Sigmoid colon (tissue), 7 donors: ENCODE data around the gene EHBP1L1. TPM values are rescaled to one million over a fixed set of nuclear protein-coding genes. Genes with fewer than 3 reads are reported as not detected.

Experiments
- DNase-seq: peaks from one replicate; pipeline ENCODE4 v3.0.0-alpha.2; 2019
- H3K27ac ChIP-seq, 4 donors: fragments of 200-600 bp; sonication (generic); one replicate each; pipeline ENCODE4 v1.5.1; 2016 to 2019; ENCODE audit warnings: mild to moderate bottlenecking in 1 of 4
- H3K27me3 ChIP-seq, 3 donors: fragments of 200-600 bp; sonication (generic); one replicate each; pipeline ENCODE4 v1.5.1; 2019; ENCODE audit warnings: mild to moderate bottlenecking in 1 of 3
- H3K36me3 ChIP-seq, 4 donors: fragments of 200-600 bp; sonication (generic); one replicate each; pipeline ENCODE4 v1.5.1; 2016 to 2019
- H3K4me1 ChIP-seq, 4 donors: fragments of 200-600 bp; sonication (generic); one replicate each; pipeline ENCODE4 v1.5.1; 2017 to 2019
- H3K4me3 ChIP-seq, 4 donors: fragments of 200-600 bp; sonication (generic); one replicate each; pipeline ENCODE4 v1.5.1; 2017 to 2019; ENCODE audit warnings: mild to moderate bottlenecking in 2 of 4, moderate library complexity in 1 of 4
- H3K9me3 ChIP-seq, 4 donors: fragments of 200-600 bp in 3 of 4; sonication (generic) in 3 of 4; one replicate each; pipeline versions ENCODE4 v1.5.1 to v1.6.1; 2013 to 2019
- CTCF ChIP-seq, 4 experiments: fragments of 450-650 bp in 3 of 4; fragments of 200-600 bp in 1 of 4; IDR thresholded peaks; one replicate each; pipeline ENCODE4 v1.5.1; 2016 to 2019; ENCODE audit warnings: antibody characterized with exemption in 4 of 4, mild to moderate bottlenecking in 3 of 4, moderate library complexity in 2 of 4
- EP300 ChIP-seq, 4 donors: sonication (generic); formaldehyde crosslinking; IDR thresholded peaks; one replicate each; pipeline ENCODE4 v1.6.1; 2017; ENCODE audit warnings: antibody characterized with exemption in 4 of 4
- POLR2A ChIP-seq, 2 donors: fragments of 450-650 bp; IDR thresholded peaks; one replicate each; pipeline ENCODE4 v1.6.1; 2016; ENCODE audit warnings: antibody characterized with exemption in 2 of 2, mild to moderate bottlenecking in 2 of 2, moderate library complexity in 2 of 2
- POLR2AphosphoS5 ChIP-seq, 4 donors: sonication (generic); formaldehyde crosslinking; IDR thresholded peaks; one replicate each; pipeline ENCODE4 v1.6.1; 2017; ENCODE audit warnings: antibody characterized with exemption in 4 of 4
- WGBS, 2 donors: extraction: QIAGEN DNeasy Blood & Tissue Kit; methylation state at CpG; one replicate each; pipeline ENCODE4 v1.1.7; 2013; 5-methylcytosine and 5-hydroxymethylcytosine counted together
- intact Hi-C: fragments of 100-400 bp; cut with DNase I; formaldehyde crosslinking; loops from one replicate; pipeline ENCODE4 v1.15.1; 2023
- polyA plus RNA-seq, 3 donors: library from polyadenylated mRNA; stranded (reverse); fragments of 200-250 nt; gene quantifications; one replicate each; pipeline ENCODE4 v1.2.3, GENCODE V29; 2013
- total RNA-seq, 4 donors: library from RNA; depleted of rRNA; stranded (reverse); fragments of >200 nt; gene quantifications; one replicate each; pipeline ENCODE4 v1.1.0, GENCODE V29; 2016
- donor health status: healthy with polysubstance abuse.
- donor health status: Bipolar disorder and iron deficiency.
- donor health status: healthy.

The EHBP1L1 gene
- total and polyA plus RNA-seq, 7 donors: 31.2 to 366 (median 148) TPM

DNA sequence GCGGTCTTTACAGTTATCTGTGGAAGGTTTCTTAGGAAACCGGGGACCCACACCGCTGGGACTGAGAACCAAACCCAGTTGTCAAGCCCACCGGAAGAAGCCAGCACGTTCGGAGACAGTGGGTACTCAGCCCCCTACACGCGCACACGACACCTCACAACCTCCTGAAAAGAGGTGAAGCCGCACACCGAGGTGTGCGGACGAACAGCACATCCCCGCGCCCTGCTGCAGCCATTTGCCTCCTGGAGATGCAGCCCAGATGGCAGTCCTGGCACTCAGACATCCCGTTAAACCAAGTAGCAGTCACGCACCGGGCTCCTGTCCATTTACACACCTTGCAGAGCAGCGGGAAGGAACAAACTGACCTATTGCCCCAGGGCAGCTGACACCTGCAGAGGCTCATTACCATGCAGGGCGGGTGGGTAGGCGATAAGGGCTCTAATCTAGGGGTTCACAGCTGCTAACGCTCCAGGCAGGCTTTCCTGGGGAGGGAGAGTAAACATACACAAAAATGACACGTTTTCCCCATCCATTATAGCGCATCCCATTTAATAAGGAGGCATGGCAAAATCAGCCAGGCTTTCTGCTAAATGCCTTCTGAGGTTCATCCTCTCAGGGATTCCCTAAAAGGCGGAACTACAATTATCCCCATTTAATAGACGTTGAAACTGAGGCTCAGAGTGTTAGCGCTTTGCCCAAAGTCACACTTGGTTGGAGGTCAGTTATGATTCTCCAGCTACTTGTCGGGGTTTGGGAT, 864 bp upstream of the EHBP1L1 start:
- intact Hi-C loops: loop anchor here (5.0 kb wide), 2 partner anchors 153 to 282 kb away; partner anchors contain the start of genes CFL1 and NEAT1
- Histone ChIP-seq H3K27ac (peak overlapping the region; percentile 91 to 98 (median 98)), H3K4me1 (peaks cover 0 to 76% (median 67%) of the 10 kb centered on the region in 4 donors)

DNA sequence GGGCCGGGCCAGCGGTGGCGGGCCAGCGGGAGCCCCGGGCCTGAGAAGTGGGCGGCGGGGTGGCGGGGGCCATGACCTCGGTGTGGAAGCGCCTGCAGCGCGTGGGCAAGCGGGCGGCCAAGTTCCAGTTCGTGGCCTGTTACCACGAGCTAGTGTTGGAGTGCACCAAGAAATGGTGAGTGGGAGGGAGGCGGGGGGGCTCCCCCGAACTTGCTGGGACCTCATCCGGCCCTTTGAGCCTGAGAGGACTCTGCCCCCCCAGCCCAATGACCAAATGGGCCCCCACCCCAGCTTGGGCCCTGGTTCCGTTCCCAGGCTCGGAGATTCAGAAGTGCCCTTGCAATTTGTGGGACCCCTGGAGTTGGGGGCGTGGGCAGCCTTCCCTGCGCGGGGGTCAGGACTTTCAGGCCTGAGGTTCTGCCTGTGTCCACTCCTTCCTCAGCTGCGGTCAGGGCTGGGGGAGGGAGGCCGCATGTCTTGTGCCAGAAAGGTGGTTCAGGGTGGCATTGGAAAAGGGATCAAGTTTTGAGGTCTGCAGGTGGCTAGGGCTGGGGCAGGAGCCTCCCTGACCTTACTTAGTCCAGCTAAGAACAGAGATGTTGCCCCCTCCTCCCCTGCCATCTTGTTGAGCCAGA, 496 bp downstream of the EHBP1L1 start:
- Histone ChIP-seq H3K9me3 (no peaks in the 10 kb centered on the region), H3K4me3 (peak overlapping the region; percentile 68 to 99 (median 87)), H3K36me3 (peaks cover 22 to 34% (median 24%) of the 10 kb centered on the region in 4 donors), H3K27ac (peak overlapping the region; percentile 91 to 98 (median 98)), H3K27me3 (no peaks in the 10 kb centered on the region), H3K4me1 (peaks cover 0 to 76% (median 63%) of the 10 kb centered on the region in 4 donors)
- intact Hi-C loops: loop anchor here (2.0 kb wide), 1 partner anchor 16 kb away; no protein-coding TSS in a partner anchor
- TF ChIP-seq EP300 (IDR thresholded peaks at IDR 0.05) (no peak), POLR2AphosphoS5 (IDR thresholded peaks at IDR 0.05) (no peak), POLR2A (IDR thresholded peaks at IDR 0.05) (no peak), CTCF (IDR thresholded peaks at IDR 0.05) (no peak)
- WGBS, 2 donors: 6 to 8% methylated on average over 26 of the region's 26 CpGs
- peak; percentile 84 for DNase-seq

More for the DNA sequence above, 864 bp upstream of the EHBP1L1 start:
- Histone ChIP-seq H3K27me3 (no peaks in the 10 kb centered on the region), H3K9me3 (no peaks in the 10 kb centered on the region), H3K4me3 (peak overlapping the region; percentile 36 to 99 (median 87)), H3K36me3 (peaks cover 8 to 20% (median 10%) of the 10 kb centered on the region in 4 donors)
- 6 to 11% methylated on average over 28 of the region's 28 CpGs for WGBS, 2 donors
- TF ChIP-seq CTCF (IDR thresholded peaks at IDR 0.05) (no peak), POLR2AphosphoS5 (IDR thresholded peaks at IDR 0.05) (peak in 3 of 4 donors; percentile 8 to 16 (median 11))
- DNase-seq: peak; percentile 83

GRCh38 chr11:65576867-65577755, 1.3 kb downstream of the EHBP1L1 start:
- peak; percentile 26 to 46 for TF ChIP-seq POLR2A (IDR thresholded peaks at IDR 0.05)
- no peak for TF ChIP-seq CTCF (IDR thresholded peaks at IDR 0.05)
- peak; percentile 56 to 75 (median 72) for TF ChIP-seq POLR2AphosphoS5 (IDR thresholded peaks at IDR 0.05)
- peak in 1 of 4 donors; percentile 52 for TF ChIP-seq EP300 (IDR thresholded peaks at IDR 0.05)
- intact Hi-C loops: loop anchor here (2.0 kb wide), 1 partner anchor 16 kb away; no protein-coding TSS in a partner anchor
- Histone ChIP-seq H3K36me3 (peaks cover 29 to 42% (median 31%) of the 10 kb centered on the region in 4 donors), H3K27me3 (no peaks in the 10 kb centered on the region), H3K4me3 (peak overlapping the region; percentile 68 to 99 (median 87)), H3K9me3 (no peaks in the 10 kb centered on the region), H3K4me1 (peaks cover 0 to 70% (median 56%) of the 10 kb centered on the region in 4 donors), H3K27ac (peak overlapping the region; percentile 91 to 98 (median 98))
- WGBS, 2 donors: 26 to 30% methylated on average over 18 of the region's 18 CpGs
- DNase-seq: peak; percentile 92

DNA sequence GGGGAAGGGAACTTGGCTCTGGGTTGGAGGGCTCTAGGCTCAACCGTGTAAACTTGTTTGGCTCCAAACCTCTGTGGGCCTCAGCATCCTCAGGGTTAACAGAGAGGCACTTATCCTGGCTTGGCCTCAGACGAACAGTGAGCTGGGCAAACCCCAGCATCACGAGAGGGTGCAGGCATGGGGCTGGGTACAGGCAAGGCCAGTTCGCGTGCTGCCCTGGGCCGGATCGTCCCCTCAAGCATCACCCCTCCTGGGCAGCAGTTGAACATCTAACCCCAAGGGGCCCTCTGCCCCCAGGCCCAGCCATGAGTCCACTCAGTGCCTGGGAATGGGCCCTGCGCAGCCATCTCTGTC, 1.9 kb downstream of the EHBP1L1 start:
- intact Hi-C loops: loop anchor here (2.0 kb wide), 1 partner anchor 15 kb away; no protein-coding TSS in a partner anchor
- TF ChIP-seq CTCF (IDR thresholded peaks at IDR 0.05) (no peak), EP300 (IDR thresholded peaks at IDR 0.05) (no peak), POLR2A (IDR thresholded peaks at IDR 0.05) (no peak), POLR2AphosphoS5 (IDR thresholded peaks at IDR 0.05) (no peak)
- H3K4me1 ChIP-seq: peaks cover 0 to 69% (median 54%) of the 10 kb centered on the region in 4 donors

More for the DNA sequence above, 1.9 kb downstream of the EHBP1L1 start:
- Histone ChIP-seq H3K36me3 (peaks cover 34 to 48% (median 36%) of the 10 kb centered on the region in 4 donors), H3K9me3 (no peaks in the 10 kb centered on the region), H3K4me3 (peak overlapping the region; percentile 68 to 99 (median 87)), H3K27me3 (no peaks in the 10 kb centered on the region), H3K27ac (peak overlapping the region; percentile 91 to 98 (median 98))
- DNase-seq: peak; percentile 81
- 59 to 60% methylated on average over 8 of the region's 8 CpGs for WGBS, 2 donors
